ENCODE results near the gene ELP4.

ELP4 gene

GRCh38 chr11:31817621-31818424 lies 308.3 kb downstream of the ELP4 start:
- H3K36me3 ChIP-seq (ENCODE audit: insufficient read depth, low read length), result no peaks in the 10 kb centered on the region
- H3K9ac ChIP-seq (ENCODE audit: low read length), result no peak overlapping the region
- H3F3A ChIP-seq (ENCODE audit: insufficient read depth, low read length), result no peaks in the 10 kb centered on the region
- H3K4me2 ChIP-seq (ENCODE audit: low read length), result no peak overlapping the region
- peaks cover 4% of the 10 kb centered on the region for H3K4me1 ChIP-seq (ENCODE audit: insufficient read depth, low read length, severe bottlenecking)
- no peak overlapping the region for H3K4me3 ChIP-seq (ENCODE audit: low read depth, low read length, poor library complexity, severe bottlenecking)
- H3K27me3 ChIP-seq (ENCODE audit: insufficient read depth, low read length), result no peaks in the 10 kb centered on the region
- no peaks in the 10 kb centered on the region for H3K79me2 ChIP-seq (ENCODE audit: insufficient read depth, low read length)
- H3K9me2 ChIP-seq (ENCODE audit: low read depth, low read length), result no peaks in the 10 kb centered on the region
- no peak overlapping the region for H2AFZ ChIP-seq (ENCODE audit: low read length)
- no peaks in the 10 kb centered on the region for H4K20me1 ChIP-seq (ENCODE audit: insufficient read depth, low read length)
- TF ChIP-seq EZH2 (IDR thresholded peaks at IDR 0.05; ENCODE audit: borderline replicate concordance, low read length), result no peak
- TF ChIP-seq, protein P1, sequence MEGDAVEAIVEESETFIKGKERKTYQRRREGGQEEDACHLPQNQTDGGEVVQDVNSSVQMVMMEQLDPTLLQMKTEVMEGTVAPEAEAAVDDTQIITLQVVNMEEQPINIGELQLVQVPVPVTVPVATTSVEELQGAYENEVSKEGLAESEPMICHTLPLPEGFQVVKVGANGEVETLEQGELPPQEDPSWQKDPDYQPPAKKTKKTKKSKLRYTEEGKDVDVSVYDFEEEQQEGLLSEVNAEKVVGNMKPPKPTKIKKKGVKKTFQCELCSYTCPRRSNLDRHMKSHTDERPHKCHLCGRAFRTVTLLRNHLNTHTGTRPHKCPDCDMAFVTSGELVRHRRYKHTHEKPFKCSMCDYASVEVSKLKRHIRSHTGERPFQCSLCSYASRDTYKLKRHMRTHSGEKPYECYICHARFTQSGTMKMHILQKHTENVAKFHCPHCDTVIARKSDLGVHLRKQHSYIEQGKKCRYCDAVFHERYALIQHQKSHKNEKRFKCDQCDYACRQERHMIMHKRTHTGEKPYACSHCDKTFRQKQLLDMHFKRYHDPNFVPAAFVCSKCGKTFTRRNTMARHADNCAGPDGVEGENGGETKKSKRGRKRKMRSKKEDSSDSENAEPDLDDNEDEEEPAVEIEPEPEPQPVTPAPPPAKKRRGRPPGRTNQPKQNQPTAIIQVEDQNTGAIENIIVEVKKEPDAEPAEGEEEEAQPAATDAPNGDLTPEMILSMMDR (IDR thresholded peaks at IDR 0.05; ENCODE audit: low read length), result no peak
- no peaks in the 10 kb centered on the region for H3K9me3 ChIP-seq (ENCODE audit: low read length)
- no peak overlapping the region for H3K27ac ChIP-seq (ENCODE audit: low read depth, low read length, poor library complexity, severe bottlenecking)

DNA sequence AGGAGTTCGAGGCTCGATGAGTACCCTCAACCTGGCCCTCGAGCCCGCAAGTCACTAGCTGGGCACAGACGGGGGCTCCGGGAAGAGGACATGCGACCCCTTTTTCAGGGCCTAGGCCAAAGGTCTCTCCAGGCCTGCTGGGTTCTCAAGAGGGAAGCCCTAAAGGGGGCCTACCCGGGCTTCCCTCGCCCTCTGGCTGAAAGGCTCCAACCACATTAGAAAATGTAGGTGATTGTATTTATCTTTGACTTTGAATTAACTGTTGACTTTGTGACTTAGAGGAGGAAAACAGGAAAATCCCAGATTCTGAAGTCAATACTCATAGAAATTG lies 308.8 kb downstream of the ELP4 start:
- H4K20me1 ChIP-seq (ENCODE audit: insufficient read depth, low read length), result no peaks in the 10 kb centered on the region
- no peak overlapping the region for H3K9ac ChIP-seq (ENCODE audit: low read length)
- no peak overlapping the region for H3K4me3 ChIP-seq (ENCODE audit: low read depth, low read length, poor library complexity, severe bottlenecking)
- H3K4me2 ChIP-seq (ENCODE audit: low read length), result no peak overlapping the region
- H3K4me1 ChIP-seq (ENCODE audit: insufficient read depth, low read length, severe bottlenecking), result peaks cover 3% of the 10 kb centered on the region
- H3K27me3 ChIP-seq (ENCODE audit: insufficient read depth, low read length), result no peaks in the 10 kb centered on the region
- no peaks in the 10 kb centered on the region for H3K9me3 ChIP-seq (ENCODE audit: low read length)
- H2AFZ ChIP-seq (ENCODE audit: low read length), result no peak overlapping the region
- no peaks in the 10 kb centered on the region for H3K79me2 ChIP-seq (ENCODE audit: insufficient read depth, low read length)
- H3K9me2 ChIP-seq (ENCODE audit: low read depth, low read length), result no peaks in the 10 kb centered on the region
- TF ChIP-seq EZH2 (IDR thresholded peaks at IDR 0.05; ENCODE audit: borderline replicate concordance, low read length), result no peak
- TF ChIP-seq, protein P1 (IDR thresholded peaks at IDR 0.05; ENCODE audit: low read length), result no peak
- no peaks in the 10 kb centered on the region for H3F3A ChIP-seq (ENCODE audit: insufficient read depth, low read length)
- no peak overlapping the region for H3K27ac ChIP-seq (ENCODE audit: low read depth, low read length, poor library complexity, severe bottlenecking)
- H3K36me3 ChIP-seq (ENCODE audit: insufficient read depth, low read length), result no peaks in the 10 kb centered on the region

DNA sequence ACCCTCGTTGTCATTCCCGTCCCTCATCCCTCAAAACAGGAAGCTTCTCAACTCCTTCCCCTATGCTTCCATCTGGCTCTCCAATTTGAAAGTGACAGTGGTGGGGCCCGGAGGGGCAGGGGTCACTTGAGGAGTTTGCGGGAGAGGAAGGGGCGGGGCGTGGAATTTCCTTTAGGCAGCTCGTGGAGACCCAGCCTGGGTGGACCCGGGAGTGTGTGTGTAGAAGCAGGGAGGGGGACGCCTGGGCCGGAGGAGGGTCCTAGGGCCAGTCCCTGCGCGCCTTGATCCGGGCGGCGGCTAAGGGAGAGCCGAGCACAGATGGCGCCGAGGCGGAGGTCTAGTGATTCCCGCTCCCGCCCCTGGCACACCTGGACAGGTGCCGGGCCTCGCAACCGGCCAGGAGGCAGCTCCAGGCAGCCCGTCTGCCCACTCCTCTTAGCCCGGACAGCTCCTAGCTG lies 309.3 kb downstream of the ELP4 start:
- Histone ChIP-seq H3K79me2 (ENCODE audit: insufficient read depth, low read length) (no peaks in the 10 kb centered on the region), H4K20me1 (ENCODE audit: insufficient read depth, low read length) (no peaks in the 10 kb centered on the region), H3K9ac (ENCODE audit: low read length) (no peak overlapping the region), H3K36me3 (ENCODE audit: insufficient read depth, low read length) (no peaks in the 10 kb centered on the region), H3K4me1 (ENCODE audit: insufficient read depth, low read length, severe bottlenecking) (no peaks in the 10 kb centered on the region), H3K4me3 (ENCODE audit: low read depth, low read length, poor library complexity, severe bottlenecking) (no peak overlapping the region), H3F3A (ENCODE audit: insufficient read depth, low read length) (no peaks in the 10 kb centered on the region), H3K4me2 (ENCODE audit: low read length) (no peak overlapping the region), H3K9me2 (ENCODE audit: low read depth, low read length) (no peaks in the 10 kb centered on the region), H3K9me3 (ENCODE audit: low read length) (no peaks in the 10 kb centered on the region), H3K27ac (ENCODE audit: low read depth, low read length, poor library complexity, severe bottlenecking) (no peak overlapping the region), H3K27me3 (ENCODE audit: insufficient read depth, low read length) (no peaks in the 10 kb centered on the region), H2AFZ (ENCODE audit: low read length) (no peak overlapping the region)
- TF ChIP-seq, protein P1 (IDR thresholded peaks at IDR 0.05; ENCODE audit: low read length), result no peak
- TF ChIP-seq EZH2 (IDR thresholded peaks at IDR 0.05; ENCODE audit: borderline replicate concordance, low read length), result no peak
